CD14-positive monocyte (primary cell): ENCODE data around the gene TAF11L6. TPM values are rescaled to one million over a fixed set of nuclear protein-coding genes. Genes with fewer than 3 reads are reported as not detected.
"Not testable (repeated sequence)": the region's sequence is repeated elsewhere in the genome, so short reads cannot be mapped to it uniquely, and the experiment has no call there.

Source experiments
- DNase-seq, 3 donors: peaks; one replicate each; pipeline ENCODE4 v3.0.0-alpha.2; 2011 to 2022
- H2AFZ ChIP-seq: 2 replicates; pipeline ENCODE4 v1.6.0; 2012; ENCODE audit warnings: mild to moderate bottlenecking, low read depth, low read length, inconsistent platforms; ENCODE audit not compliant: insufficient read depth, poor library complexity, severe bottlenecking
- H3K27ac ChIP-seq, 2 donors: 1 replicate in 1 of 2; 2 replicates in 1 of 2; pipeline ENCODE4 v1.5.1; 2012 to 2013; ENCODE audit warnings: low read length in 2 of 2, control low read depth in 1 of 2, inconsistent platforms in 1 of 2, low read depth in 1 of 2, mild to moderate bottlenecking in 1 of 2
- H3K27me3 ChIP-seq, 2 donors: one replicate each; pipeline versions ENCODE4 v1.6.0 to v1.6.1; 2011 to 2013; ENCODE audit warnings: low read length in 2 of 2; ENCODE audit not compliant: control insufficient read depth in 2 of 2, insufficient read depth in 2 of 2
- H3K36me3 ChIP-seq, 2 donors: replicated peaks in 1 of 2; 1 replicate in 1 of 2; 2 replicates in 1 of 2; pipeline versions ENCODE4 v1.5.1 to v1.6.1; 2012 to 2013; ENCODE audit warnings: low read length in 2 of 2, control low read depth in 1 of 2, inconsistent platforms in 1 of 2, mild to moderate bottlenecking in 1 of 2; ENCODE audit not compliant: insufficient read depth in 2 of 2, control insufficient read depth in 1 of 2
- H3K4me1 ChIP-seq, 2 donors: 1 replicate in 1 of 2; 2 replicates in 1 of 2; pipeline versions ENCODE4 v1.5.1 to v1.6.1; 2012 to 2013; ENCODE audit warnings: low read length in 2 of 2, control low read depth in 1 of 2, inconsistent platforms in 1 of 2, mild to moderate bottlenecking in 1 of 2, moderate library complexity in 1 of 2; ENCODE audit not compliant: insufficient read depth in 2 of 2, control insufficient read depth in 1 of 2
- H3K4me2 ChIP-seq: replicated peaks from 2 replicates; pipeline ENCODE3; 2012; ENCODE audit warnings: low read length, moderate library complexity, mild to moderate bottlenecking; ENCODE audit not compliant: poor library complexity, severe bottlenecking; ENCODE audit errors: extremely low read depth
- H3K4me3 ChIP-seq, 3 experiments: fragments of 200-600 bp in 1 of 3; sonication (generic) in 1 of 3; replicated peaks in 1 of 3; 1 replicate in 2 of 3; 2 replicates in 1 of 3; pipeline ENCODE4 v1.5.1; 2011 to 2013; ENCODE audit warnings: low read length in 3 of 3, mild to moderate bottlenecking in 3 of 3, control low read depth in 2 of 3, low read depth in 2 of 3, inconsistent platforms in 1 of 3, moderate library complexity in 1 of 3
- H3K79me2 ChIP-seq: 2 replicates; pipeline ENCODE4 v1.6.0; 2012; ENCODE audit warnings: mild to moderate bottlenecking, control low read depth, inconsistent platforms, low read length, moderate library complexity; ENCODE audit not compliant: insufficient read depth
- H3K9ac ChIP-seq: 2 replicates; pipeline ENCODE4 v1.6.0; 2017; ENCODE audit warnings: low read length, mild to moderate bottlenecking; ENCODE audit not compliant: insufficient read depth, poor library complexity, severe bottlenecking
- H3K9me3 ChIP-seq, 2 donors: replicated peaks in 1 of 2; 1 replicate in 1 of 2; 2 replicates in 1 of 2; pipeline versions ENCODE4 v1.5.1 to v1.6.1; 2012 to 2013; ENCODE audit warnings: low read length in 2 of 2, control low read depth in 1 of 2; ENCODE audit not compliant: control insufficient read depth in 1 of 2, insufficient read depth in 1 of 2
- H4K20me1 ChIP-seq: 2 replicates; pipeline ENCODE4 v1.6.0; 2012; ENCODE audit warnings: mild to moderate bottlenecking, low read length, control low read depth, moderate library complexity; ENCODE audit not compliant: insufficient read depth
- H3K27ac Mint-ChIP-seq, 7 donors: one replicate each; pipeline ENCODE4 v1.8.0; 2020; ENCODE audit warnings: mild to moderate bottlenecking in 7 of 7, mixed read lengths in 7 of 7, moderate library complexity in 6 of 7, inconsistent platforms in 2 of 7
- H3K27me3 Mint-ChIP-seq, 3 donors: one replicate each; pipeline ENCODE4 v1.8.0; 2021 to 2022; ENCODE audit warnings: low read depth in 3 of 3, mild to moderate bottlenecking in 3 of 3, mixed read lengths in 3 of 3, moderate library complexity in 3 of 3, inconsistent platforms in 1 of 3
- H3K36me3 Mint-ChIP-seq, 2 donors: one replicate each; pipeline ENCODE4 v1.8.0; 2020; ENCODE audit warnings: mixed read lengths in 2 of 2, inconsistent platforms in 1 of 2, mild to moderate bottlenecking in 1 of 2
- H3K4me1 Mint-ChIP-seq: one replicate; pipeline ENCODE4 v1.8.0; 2020; ENCODE audit warnings: mild to moderate bottlenecking, mixed read lengths
- H3K4me3 Mint-ChIP-seq, 2 donors: one replicate each; pipeline ENCODE4 v1.8.0; 2020; ENCODE audit warnings: mild to moderate bottlenecking in 2 of 2, mixed read lengths in 2 of 2, moderate library complexity in 1 of 2
- H3K9me3 Mint-ChIP-seq, 7 donors: one replicate each; pipeline ENCODE4 v1.8.0; 2020 to 2022; ENCODE audit warnings: mixed read lengths in 7 of 7, mild to moderate bottlenecking in 6 of 7, moderate library complexity in 6 of 7, inconsistent platforms in 2 of 7
- WGBS: methylation state at CpG from one replicate; pipeline ENCODE4 v1.1.5; 2013; ENCODE audit warnings: missing lambda C conversion rate; ENCODE audit not compliant: insufficient coverage; 5-methylcytosine and 5-hydroxymethylcytosine counted together
- intact Hi-C, 2 donors: fragments of 100-400 bp; cut with micrococcal nuclease; formaldehyde crosslinking; loops; one replicate each; pipeline versions ENCODE4 v1.15.0 to v1.15.1; 2023
- polyA plus RNA-seq, 3 donors: library from polyadenylated mRNA; depleted of rRNA in 1 of 3; unstranded in 2 of 3; stranded (reverse) in 1 of 3; fragments of 300-500 nt in 2 of 3; fragments of >200 nt in 1 of 3; fragmentation: Illumina TruSeq in 2 of 3; gene quantifications; 1 replicate in 2 of 3; 2 replicates in 1 of 3; pipeline ENCODE4 v1.2.3, GENCODE V29; 2012 to 2021
- TF ChIP-seq, protein P1 (sequence below): fragments of 200-600 bp; IDR thresholded peaks from one replicate; pipeline ENCODE4 v1.8.0; 2022; ENCODE audit warnings: antibody characterized with exemption, mild to moderate bottlenecking

TAF11L6 gene
- polyA plus RNA-seq, 3 donors, result not detected

DNA sequence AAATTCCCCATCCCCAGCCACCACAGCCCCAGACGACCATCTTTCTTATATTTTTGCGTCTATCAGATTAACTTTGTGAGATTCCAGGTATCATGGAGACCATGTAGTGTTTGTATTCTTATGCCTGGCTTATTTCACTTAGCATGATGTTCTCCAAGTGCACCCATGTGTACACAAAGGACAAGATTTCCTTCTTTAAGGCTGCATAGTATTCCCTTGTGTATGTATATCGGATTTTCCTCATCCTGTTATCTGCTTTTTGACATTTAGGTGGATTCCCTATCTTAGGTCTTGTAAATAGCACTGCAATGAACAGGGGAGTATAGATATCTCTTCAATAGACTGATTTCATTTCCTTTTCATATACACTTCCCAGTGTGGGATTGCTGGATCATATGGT lies 35.7 kb upstream of the TAF11L6 start:
- Mint-ChIP-seq H3K27ac (no peak overlapping the region), H3K27me3 (peaks cover 0 to 1% (median 0%) of the 10 kb centered on the region in 3 donors), H3K4me3 (no peak overlapping the region), H3K9me3 (peaks cover 7 to 15% (median 11%) of the 10 kb centered on the region in 7 donors), H3K4me1 (no peaks in the 10 kb centered on the region), H3K36me3 (no peaks in the 10 kb centered on the region)
- no peak overlapping the region for H3K4me2 ChIP-seq
- peaks cover 0 to 17% of the 10 kb centered on the region in 2 donors for H3K9me3 ChIP-seq
- no peak overlapping the region for H3K9ac ChIP-seq
- H3K79me2 ChIP-seq, result no peaks in the 10 kb centered on the region
- H3K36me3 ChIP-seq, result no peaks in the 10 kb centered on the region
- H4K20me1 ChIP-seq, result no peaks in the 10 kb centered on the region
- WGBS, result no CpG with 5 or more reads among the region's 3 CpGs
- H3K27me3 ChIP-seq, result no peaks in the 10 kb centered on the region
- DNase-seq, result no peak
- TF ChIP-seq, protein P1, sequence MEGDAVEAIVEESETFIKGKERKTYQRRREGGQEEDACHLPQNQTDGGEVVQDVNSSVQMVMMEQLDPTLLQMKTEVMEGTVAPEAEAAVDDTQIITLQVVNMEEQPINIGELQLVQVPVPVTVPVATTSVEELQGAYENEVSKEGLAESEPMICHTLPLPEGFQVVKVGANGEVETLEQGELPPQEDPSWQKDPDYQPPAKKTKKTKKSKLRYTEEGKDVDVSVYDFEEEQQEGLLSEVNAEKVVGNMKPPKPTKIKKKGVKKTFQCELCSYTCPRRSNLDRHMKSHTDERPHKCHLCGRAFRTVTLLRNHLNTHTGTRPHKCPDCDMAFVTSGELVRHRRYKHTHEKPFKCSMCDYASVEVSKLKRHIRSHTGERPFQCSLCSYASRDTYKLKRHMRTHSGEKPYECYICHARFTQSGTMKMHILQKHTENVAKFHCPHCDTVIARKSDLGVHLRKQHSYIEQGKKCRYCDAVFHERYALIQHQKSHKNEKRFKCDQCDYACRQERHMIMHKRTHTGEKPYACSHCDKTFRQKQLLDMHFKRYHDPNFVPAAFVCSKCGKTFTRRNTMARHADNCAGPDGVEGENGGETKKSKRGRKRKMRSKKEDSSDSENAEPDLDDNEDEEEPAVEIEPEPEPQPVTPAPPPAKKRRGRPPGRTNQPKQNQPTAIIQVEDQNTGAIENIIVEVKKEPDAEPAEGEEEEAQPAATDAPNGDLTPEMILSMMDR, result no peak
- H2AFZ ChIP-seq, result no peak overlapping the region
- H3K4me3 ChIP-seq, result no peak overlapping the region
- H3K4me1 ChIP-seq, result no peaks in the 10 kb centered on the region
- intact Hi-C loops, result no loop called here
- no peak overlapping the region for H3K27ac ChIP-seq

DNA sequence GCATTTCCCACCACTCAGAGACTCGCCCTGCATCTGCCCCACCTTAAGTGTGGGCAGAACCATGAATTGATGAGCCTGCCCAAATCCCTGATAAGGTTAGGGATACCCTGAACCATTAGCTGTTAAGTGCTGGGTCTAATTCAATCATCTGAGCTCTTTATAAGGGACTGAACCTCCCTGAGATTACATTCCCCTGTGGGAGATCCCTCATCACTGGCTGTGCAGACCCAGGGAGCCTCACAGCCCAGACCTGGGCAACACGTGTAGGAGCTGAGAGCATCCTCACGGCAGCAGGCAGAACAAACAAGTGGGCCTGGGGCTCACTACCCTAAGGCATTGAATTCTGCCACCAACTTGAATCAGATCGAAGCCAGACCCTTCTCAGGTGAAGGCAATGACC lies 31.0 kb upstream of the TAF11L6 start:
- no peak overlapping the region for H3K4me3 Mint-ChIP-seq
- no peaks in the 10 kb centered on the region for H3K79me2 ChIP-seq
- DNase-seq, result no peak
- H3K9me3 ChIP-seq, result peaks cover 0 to 2% of the 10 kb centered on the region in 2 donors
- H3K4me1 Mint-ChIP-seq, result peaks cover 10% of the 10 kb centered on the region
- no peak overlapping the region for H3K4me3 ChIP-seq
- TF ChIP-seq, protein P1, result no peak
- H3K36me3 Mint-ChIP-seq, result no peaks in the 10 kb centered on the region
- no peaks in the 10 kb centered on the region for H4K20me1 ChIP-seq
- no peak overlapping the region for H3K9ac ChIP-seq
- H3K27me3 Mint-ChIP-seq, result peaks cover 0 to 3% (median 0%) of the 10 kb centered on the region in 3 donors
- WGBS, result 100% methylated on average over 2 of the region's 4 CpGs
- no peak overlapping the region for H3K27ac Mint-ChIP-seq
- H3K36me3 ChIP-seq, result no peaks in the 10 kb centered on the region
- peaks cover 0 to 8% (median 6%) of the 10 kb centered on the region in 7 donors for H3K9me3 Mint-ChIP-seq
- no peak overlapping the region for H3K27ac ChIP-seq
- no peak overlapping the region for H3K4me2 ChIP-seq
- no peaks in the 10 kb centered on the region for H3K27me3 ChIP-seq
- intact Hi-C loops, result no loop called here
- no peaks in the 10 kb centered on the region for H3K4me1 ChIP-seq
- H2AFZ ChIP-seq, result no peak overlapping the region

DNA sequence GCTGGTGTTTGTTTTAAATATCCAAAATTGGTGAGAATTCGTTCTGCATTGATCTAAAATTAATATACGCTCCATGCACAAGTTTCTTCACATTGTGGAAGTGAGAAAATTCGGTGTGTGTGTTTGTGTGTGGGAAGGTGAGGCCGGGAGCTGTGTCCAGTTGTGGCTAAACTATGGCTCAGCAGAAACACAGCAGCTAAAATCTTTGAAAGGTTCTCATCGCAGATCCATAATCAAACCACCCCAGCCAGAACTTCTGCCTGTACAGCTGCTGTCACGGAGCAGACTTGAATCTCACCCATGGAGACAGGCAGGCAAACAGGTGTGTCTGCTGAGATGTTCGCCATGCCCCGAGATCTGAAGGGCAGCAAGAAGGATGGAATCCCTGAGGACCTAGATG lies 30.5 kb upstream of the TAF11L6 start, which contains the start of gene TAF11L2:
Gene TAF11L2, plus strand, starts transcription at position 301 of the 400 bp plus-strand sequence.
- H3K9ac ChIP-seq, H3K4me2 ChIP-seq, H3K9me3 Mint-ChIP-seq, H3K36me3 ChIP-seq, DNase-seq, H3K27me3 ChIP-seq, H3K79me2 ChIP-seq, H3K9me3 ChIP-seq, H3K27ac ChIP-seq, H3K4me3 Mint-ChIP-seq, H3K36me3 Mint-ChIP-seq, H3K4me1 ChIP-seq, H3K27me3 Mint-ChIP-seq, H3K4me3 ChIP-seq, H3K27ac Mint-ChIP-seq, intact Hi-C loops, H2AFZ ChIP-seq, H4K20me1 ChIP-seq: not testable (repeated sequence)
- 100% methylated on average over 5 of the region's 8 CpGs for WGBS
- peaks cover 10% of the 10 kb centered on the region for H3K4me1 Mint-ChIP-seq
